ENCODE results near the gene STAT1.

The STAT1 gene

GRCh38 chr2:190987938-190988337 lies 26.0 kb downstream of the STAT1 start:
- Histone ChIP-seq H3K4me3 (ENCODE audit: low read depth in 1 of 5, low read length in 5 of 5) (no peak overlapping the region), H3K27ac (ENCODE audit: low read depth, low read length) (no peak overlapping the region), H3K36me3 (ENCODE audit: control insufficient read depth in 5 of 5, insufficient read depth in 5 of 5, low read length in 5 of 5) (peaks cover 39 to 99% (median 91%) of the 10 kb centered on the region in 5 donors), H3K4me1 (ENCODE audit: control insufficient read depth in 5 of 5, insufficient read depth in 5 of 5, low read length in 5 of 5) (peaks cover 0 to 4% (median 0%) of the 10 kb centered on the region in 5 donors), H3K27me3 (ENCODE audit: control insufficient read depth in 5 of 5, insufficient read depth in 4 of 5, low read length in 5 of 5) (no peaks in the 10 kb centered on the region), H3K9ac (ENCODE audit: low read length in 5 of 5) (no peak overlapping the region), H3K9me3 (ENCODE audit: control insufficient read depth in 5 of 5, low read length in 5 of 5) (no peaks in the 10 kb centered on the region)

GRCh38 chr2:190987116-190987515 lies 26.9 kb downstream of the STAT1 start:
- Histone ChIP-seq H3K27ac (ENCODE audit: low read depth, low read length) (no peak overlapping the region), H3K4me3 (ENCODE audit: low read depth in 1 of 5, low read length in 5 of 5) (no peak overlapping the region), H3K36me3 (ENCODE audit: control insufficient read depth in 5 of 5, insufficient read depth in 5 of 5, low read length in 5 of 5) (peaks cover 44 to 100% (median 92%) of the 10 kb centered on the region in 5 donors), H3K27me3 (ENCODE audit: control insufficient read depth in 5 of 5, insufficient read depth in 4 of 5, low read length in 5 of 5) (no peaks in the 10 kb centered on the region), H3K4me1 (ENCODE audit: control insufficient read depth in 5 of 5, insufficient read depth in 5 of 5, low read length in 5 of 5) (peaks cover 0 to 4% (median 0%) of the 10 kb centered on the region in 5 donors), H3K9ac (ENCODE audit: low read length in 5 of 5) (no peak overlapping the region), H3K9me3 (ENCODE audit: control insufficient read depth in 5 of 5, low read length in 5 of 5) (no peaks in the 10 kb centered on the region)

- Histone ChIP-seq H3K9me3 (ENCODE audit: control insufficient read depth in 5 of 5, low read length in 5 of 5) (no peaks in the 10 kb centered on the region), H3K36me3 (ENCODE audit: control insufficient read depth in 5 of 5, insufficient read depth in 5 of 5, low read length in 5 of 5) (peaks cover 51 to 99% (median 96%) of the 10 kb centered on the region in 5 donors), H3K9ac (ENCODE audit: low read length in 5 of 5) (no peak overlapping the region), H3K4me1 (ENCODE audit: control insufficient read depth in 5 of 5, insufficient read depth in 5 of 5, low read length in 5 of 5) (peaks cover 0 to 4% (median 0%) of the 10 kb centered on the region in 5 donors), H3K27ac (ENCODE audit: low read depth, low read length) (no peak overlapping the region), H3K4me3 (ENCODE audit: low read depth in 1 of 5, low read length in 5 of 5) (no peak overlapping the region), H3K27me3 (ENCODE audit: control insufficient read depth in 5 of 5, insufficient read depth in 4 of 5, low read length in 5 of 5) (no peaks in the 10 kb centered on the region)
These were observed 27.6 kb downstream of the STAT1 start for GRCh38 chr2:190986221-190986953.

GRCh38 chr2:190984595-190984994 lies 29.4 kb downstream of the STAT1 start:
- Histone ChIP-seq H3K4me3 (ENCODE audit: low read depth in 1 of 5, low read length in 5 of 5) (no peak overlapping the region), H3K27me3 (ENCODE audit: control insufficient read depth in 5 of 5, insufficient read depth in 4 of 5, low read length in 5 of 5) (no peaks in the 10 kb centered on the region), H3K27ac (ENCODE audit: low read depth, low read length) (no peak overlapping the region), H3K36me3 (ENCODE audit: control insufficient read depth in 5 of 5, insufficient read depth in 5 of 5, low read length in 5 of 5) (peaks cover 51 to 99% (median 96%) of the 10 kb centered on the region in 5 donors), H3K4me1 (ENCODE audit: control insufficient read depth in 5 of 5, insufficient read depth in 5 of 5, low read length in 5 of 5) (peaks cover 0 to 15% (median 0%) of the 10 kb centered on the region in 5 donors), H3K9me3 (ENCODE audit: control insufficient read depth in 5 of 5, low read length in 5 of 5) (no peaks in the 10 kb centered on the region), H3K9ac (ENCODE audit: low read length in 5 of 5) (no peak overlapping the region)

GRCh38 chr2:190982262-190983034 lies 31.5 kb downstream of the STAT1 start:
- H3K36me3 ChIP-seq (ENCODE audit: control insufficient read depth in 5 of 5, insufficient read depth in 5 of 5, low read length in 5 of 5) = peaks cover 58 to 99% (median 97%) of the 10 kb centered on the region in 5 donors
- no peak overlapping the region for H3K4me3 ChIP-seq (ENCODE audit: low read depth in 1 of 5, low read length in 5 of 5)
- no peak overlapping the region for H3K9ac ChIP-seq (ENCODE audit: low read length in 5 of 5)
- no peaks in the 10 kb centered on the region for H3K27me3 ChIP-seq (ENCODE audit: control insufficient read depth in 5 of 5, insufficient read depth in 4 of 5, low read length in 5 of 5)
- H3K4me1 ChIP-seq (ENCODE audit: control insufficient read depth in 5 of 5, insufficient read depth in 5 of 5, low read length in 5 of 5) = peaks cover 0 to 20% (median 0%) of the 10 kb centered on the region in 5 donors
- H3K9me3 ChIP-seq (ENCODE audit: control insufficient read depth in 5 of 5, low read length in 5 of 5) = no peaks in the 10 kb centered on the region
- no peak overlapping the region for H3K27ac ChIP-seq (ENCODE audit: low read depth, low read length)

- Histone ChIP-seq H3K27ac (ENCODE audit: low read depth, low read length) (no peak overlapping the region), H3K4me1 (ENCODE audit: control insufficient read depth in 5 of 5, insufficient read depth in 5 of 5, low read length in 5 of 5) (peaks cover 0 to 20% (median 0%) of the 10 kb centered on the region in 5 donors), H3K36me3 (ENCODE audit: control insufficient read depth in 5 of 5, insufficient read depth in 5 of 5, low read length in 5 of 5) (peaks cover 55 to 98% (median 96%) of the 10 kb centered on the region in 5 donors), H3K9me3 (ENCODE audit: control insufficient read depth in 5 of 5, low read length in 5 of 5) (no peaks in the 10 kb centered on the region), H3K4me3 (ENCODE audit: low read depth in 1 of 5, low read length in 5 of 5) (no peak overlapping the region), H3K9ac (ENCODE audit: low read length in 5 of 5) (no peak overlapping the region), H3K27me3 (ENCODE audit: control insufficient read depth in 5 of 5, insufficient read depth in 4 of 5, low read length in 5 of 5) (no peaks in the 10 kb centered on the region)
These were observed 32.2 kb downstream of the STAT1 start for GRCh38 chr2:190981733-190982132.

- H3K9me3 ChIP-seq (ENCODE audit: control insufficient read depth in 5 of 5, low read length in 5 of 5) = no peaks in the 10 kb centered on the region
- H3K4me3 ChIP-seq (ENCODE audit: low read depth in 1 of 5, low read length in 5 of 5) = no peak overlapping the region
- H3K9ac ChIP-seq (ENCODE audit: low read length in 5 of 5) = no peak overlapping the region
- peaks cover 0 to 20% (median 0%) of the 10 kb centered on the region in 5 donors for H3K4me1 ChIP-seq (ENCODE audit: control insufficient read depth in 5 of 5, insufficient read depth in 5 of 5, low read length in 5 of 5)
- H3K27me3 ChIP-seq (ENCODE audit: control insufficient read depth in 5 of 5, insufficient read depth in 4 of 5, low read length in 5 of 5) = no peaks in the 10 kb centered on the region
- peaks cover 59 to 98% (median 96%) of the 10 kb centered on the region in 5 donors for H3K36me3 ChIP-seq (ENCODE audit: control insufficient read depth in 5 of 5, insufficient read depth in 5 of 5, low read length in 5 of 5)
- no peak overlapping the region for H3K27ac ChIP-seq (ENCODE audit: low read depth, low read length)
These were observed 32.6 kb downstream of the STAT1 start for GRCh38 chr2:190981333-190981732.

GRCh38 chr2:190980630-190981209 lies 33.3 kb downstream of the STAT1 start:
- Histone ChIP-seq H3K4me1 (ENCODE audit: control insufficient read depth in 5 of 5, insufficient read depth in 5 of 5, low read length in 5 of 5) (peaks cover 0 to 20% (median 0%) of the 10 kb centered on the region in 5 donors), H3K27ac (ENCODE audit: low read depth, low read length) (peak overlapping the region; percentile 14), H3K9ac (ENCODE audit: low read length in 5 of 5) (no peak overlapping the region), H3K9me3 (ENCODE audit: control insufficient read depth in 5 of 5, low read length in 5 of 5) (no peaks in the 10 kb centered on the region), H3K27me3 (ENCODE audit: control insufficient read depth in 5 of 5, insufficient read depth in 4 of 5, low read length in 5 of 5) (no peaks in the 10 kb centered on the region), H3K4me3 (ENCODE audit: low read depth in 1 of 5, low read length in 5 of 5) (no peak overlapping the region), H3K36me3 (ENCODE audit: control insufficient read depth in 5 of 5, insufficient read depth in 5 of 5, low read length in 5 of 5) (peaks cover 65 to 98% (median 96%) of the 10 kb centered on the region in 5 donors)

- H3K27me3 ChIP-seq (ENCODE audit: control insufficient read depth in 5 of 5, insufficient read depth in 4 of 5, low read length in 5 of 5) = no peaks in the 10 kb centered on the region
- H3K9ac ChIP-seq (ENCODE audit: low read length in 5 of 5) = no peak overlapping the region
- peak overlapping the region; percentile 14 for H3K27ac ChIP-seq (ENCODE audit: low read depth, low read length)
- peaks cover 0 to 21% (median 2%) of the 10 kb centered on the region in 5 donors for H3K4me1 ChIP-seq (ENCODE audit: control insufficient read depth in 5 of 5, insufficient read depth in 5 of 5, low read length in 5 of 5)
- H3K36me3 ChIP-seq (ENCODE audit: control insufficient read depth in 5 of 5, insufficient read depth in 5 of 5, low read length in 5 of 5) = peaks cover 68 to 97% (median 96%) of the 10 kb centered on the region in 5 donors
- no peaks in the 10 kb centered on the region for H3K9me3 ChIP-seq (ENCODE audit: control insufficient read depth in 5 of 5, low read length in 5 of 5)
- H3K4me3 ChIP-seq (ENCODE audit: low read depth in 1 of 5, low read length in 5 of 5) = peak overlapping the region in 1 of 5 donors; percentile 33
These were observed 33.9 kb downstream of the STAT1 start for GRCh38 chr2:190979906-190980629.
